Adrenal gland (tissue), 12 donors: ENCODE results near the gene PTPN5. TPM values are rescaled to one million over a fixed set of nuclear protein-coding genes. Genes with fewer than 3 reads are reported as not detected.

Source experiments
- DNase-seq, 7 donors: peaks; one replicate each; pipeline ENCODE4 v3.0.0-alpha.2; 2019 to 2020
- H3K27ac ChIP-seq, 5 donors: fragments of 200-600 bp; sonication (generic) in 4 of 5; 1 replicate in 3 of 5; 2 replicates in 2 of 5; pipeline versions ENCODE4 v1.5.1 to v1.8.0; 2016 to 2020; ENCODE audit warnings: mild to moderate bottlenecking in 1 of 5
- H3K27me3 ChIP-seq: fragments of 200-600 bp; 2 replicates; pipeline ENCODE4 v1.8.0; 2021
- H3K36me3 ChIP-seq, 2 donors: fragments of 200-600 bp; replicated peaks in 1 of 2; 1 replicate in 1 of 2; 2 replicates in 1 of 2; pipeline versions ENCODE4 v1.5.1 to v1.8.0; 2018 to 2022
- H3K4me1 ChIP-seq, 2 donors: fragments of 200-600 bp; replicated peaks in 1 of 2; 1 replicate in 1 of 2; 2 replicates in 1 of 2; pipeline versions ENCODE4 v1.5.1 to v1.8.0; 2018 to 2021
- H3K4me3 ChIP-seq, 4 donors: fragments of 200-600 bp; sonication (generic) in 3 of 4; one replicate each; pipeline ENCODE4 v1.5.1; 2016 to 2018
- H3K9me3 ChIP-seq, 3 donors: fragments of 200-600 bp; sonication (generic) in 1 of 3; replicated peaks in 1 of 3; 1 replicate in 2 of 3; 2 replicates in 1 of 3; pipeline versions ENCODE4 v1.5.1 to v1.8.0; 2016 to 2021
- POLR2A ChIP-seq, 2 donors: fragments of 450-650 bp; IDR thresholded peaks; one replicate each; pipeline ENCODE4 v1.6.1; 2017; ENCODE audit warnings: antibody characterized with exemption in 2 of 2, mild to moderate bottlenecking in 2 of 2, moderate library complexity in 1 of 2
- whole genome bisulfite sequencing, 4 donors: extraction: QIAGEN DNeasy Blood & Tissue Kit in 2 of 4; methylation state at CpG; one replicate each; pipeline versions ENCODE4 v1.1.5 to v1.1.7; 2013 to 2017; 5-methylcytosine and 5-hydroxymethylcytosine counted together
- intact Hi-C, 2 donors: fragments of 100-400 bp; cut with DNase I; formaldehyde crosslinking; loops; one replicate each; pipeline versions ENCODE4 v1.14.1 to v1.15.0; 2022 to 2023
- polyA plus RNA-seq, 3 donors: library from polyadenylated mRNA; stranded (reverse); fragments of 200-250 nt in 2 of 3; fragments of 350-450 nt in 1 of 3; fragmentation: Illumina TruSeq in 1 of 3; extraction: RNeasy Lipid Tissue Mini Kit (QIAGEN cat#74804) in 1 of 3; gene quantifications; one replicate each; pipeline ENCODE4 v1.2.3, GENCODE V29; 2013 to 2014
- total RNA-seq, 9 donors: library from RNA; depleted of rRNA in 4 of 9; stranded (reverse); fragments of >200 nt in 4 of 9; fragments of 120-200 nt in 1 of 9; fragmentation: NEBNext Ultra II Directional in 1 of 9; extraction: Animal tissue kit (Norgen Biotek cat#: 25700) in 1 of 9; gene quantifications; one replicate each; pipeline versions ENCODE4 v1.1.0 to v1.2.4, GENCODE V29; 2013 to 2023
- TF ChIP-seq, protein P1 (sequence below), 6 experiments: fragments of 450-650 bp in 4 of 6; fragments of 200-600 bp in 2 of 6; sonication (generic) in 1 of 6; IDR thresholded peaks; 1 replicate in 5 of 6; 2 replicates in 1 of 6; pipeline versions ENCODE4 v1.5.1 to v1.8.0; 2016 to 2021; ENCODE audit warnings: antibody characterized with exemption in 6 of 6, mild to moderate bottlenecking in 2 of 6, moderate library complexity in 1 of 6
- donor health status: healthy with polysubstance abuse.
- donor health status: Bipolar disorder and iron deficiency.
- donor health status: DM: yes; HTN: yes; CAD: no.
- donor health status: DM: no; HTN: no; CAD: no.
- donor health status: DM: no; HTN: no; CAD: no.
- donor health status: DM: yes; HTN: yes; CAD: no.

PTPN5 gene
- total and polyA plus RNA-seq, 12 donors = 0.06 to 1.3 (median 0.28) TPM; not detected in 2

DNA sequence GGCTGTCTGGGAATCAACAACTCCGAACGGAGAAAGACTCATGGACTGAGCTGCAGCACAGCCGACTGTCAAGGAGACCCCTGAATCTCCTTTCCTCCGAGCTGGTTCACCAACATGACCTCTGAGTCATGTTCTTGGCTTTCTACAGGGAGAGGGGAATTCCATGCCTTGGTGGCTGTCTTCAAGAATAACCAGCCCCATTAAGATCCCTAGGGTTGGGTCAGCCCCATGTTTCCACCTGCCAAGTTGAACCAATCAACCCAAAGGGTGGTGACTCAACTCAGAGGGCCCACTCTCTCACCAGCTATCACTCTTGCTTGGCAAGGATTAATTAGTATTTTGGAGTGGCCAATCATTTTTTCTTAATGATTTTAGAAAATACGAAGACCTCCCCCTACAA is 37.3 kb downstream of the PTPN5 start:
- H3K27me3 ChIP-seq = no peaks in the 10 kb centered on the region
- intact Hi-C loops = no loop called here
- no peaks in the 10 kb centered on the region for H3K36me3 ChIP-seq
- H3K27ac ChIP-seq = no peak overlapping the region
- peaks cover 7% of the 10 kb centered on the region in 2 donors for H3K4me1 ChIP-seq
- H3K4me3 ChIP-seq = no peak overlapping the region
- no peaks in the 10 kb centered on the region for H3K9me3 ChIP-seq
- TF ChIP-seq POLR2A (IDR thresholded peaks at IDR 0.05) = no peak
- TF ChIP-seq, protein P1, sequence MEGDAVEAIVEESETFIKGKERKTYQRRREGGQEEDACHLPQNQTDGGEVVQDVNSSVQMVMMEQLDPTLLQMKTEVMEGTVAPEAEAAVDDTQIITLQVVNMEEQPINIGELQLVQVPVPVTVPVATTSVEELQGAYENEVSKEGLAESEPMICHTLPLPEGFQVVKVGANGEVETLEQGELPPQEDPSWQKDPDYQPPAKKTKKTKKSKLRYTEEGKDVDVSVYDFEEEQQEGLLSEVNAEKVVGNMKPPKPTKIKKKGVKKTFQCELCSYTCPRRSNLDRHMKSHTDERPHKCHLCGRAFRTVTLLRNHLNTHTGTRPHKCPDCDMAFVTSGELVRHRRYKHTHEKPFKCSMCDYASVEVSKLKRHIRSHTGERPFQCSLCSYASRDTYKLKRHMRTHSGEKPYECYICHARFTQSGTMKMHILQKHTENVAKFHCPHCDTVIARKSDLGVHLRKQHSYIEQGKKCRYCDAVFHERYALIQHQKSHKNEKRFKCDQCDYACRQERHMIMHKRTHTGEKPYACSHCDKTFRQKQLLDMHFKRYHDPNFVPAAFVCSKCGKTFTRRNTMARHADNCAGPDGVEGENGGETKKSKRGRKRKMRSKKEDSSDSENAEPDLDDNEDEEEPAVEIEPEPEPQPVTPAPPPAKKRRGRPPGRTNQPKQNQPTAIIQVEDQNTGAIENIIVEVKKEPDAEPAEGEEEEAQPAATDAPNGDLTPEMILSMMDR (IDR thresholded peaks at IDR 0.05) = no peak
- 35 to 55% (median 42%) methylated on average over 4 to 5 of the region's 5 CpGs for WGBS, 4 donors
- DNase-seq = no peak

DNA sequence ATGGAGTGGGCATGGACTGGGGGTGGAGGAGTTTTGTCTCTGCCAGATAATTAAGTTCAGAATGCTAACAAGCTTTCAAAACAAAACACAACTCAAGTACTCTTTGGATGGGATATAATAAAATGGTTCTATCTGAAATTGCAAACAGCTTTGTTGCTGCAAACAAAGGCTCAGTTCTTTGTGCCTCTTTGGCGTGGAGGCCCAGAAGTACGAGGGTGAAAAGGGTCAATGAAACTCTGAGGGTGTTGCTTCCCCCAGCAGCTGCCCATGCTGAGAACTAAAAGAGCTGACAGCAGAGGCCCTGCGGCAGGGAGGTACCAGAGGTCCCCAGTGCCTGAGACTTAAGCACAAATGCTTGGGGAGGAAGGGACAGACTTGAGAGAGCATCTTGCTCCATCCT is 39.1 kb downstream of the PTPN5 start:
- intact Hi-C loops = no loop called here
- Histone ChIP-seq H3K27me3 (no peaks in the 10 kb centered on the region), H3K4me3 (no peak overlapping the region), H3K4me1 (peaks cover 8 to 9% of the 10 kb centered on the region in 2 donors), H3K9me3 (no peaks in the 10 kb centered on the region), H3K27ac (no peak overlapping the region), H3K36me3 (no peaks in the 10 kb centered on the region)
- DNase-seq = no peak
- TF ChIP-seq POLR2A (IDR thresholded peaks at IDR 0.05) = no peak
- TF ChIP-seq, protein P1 (IDR thresholded peaks at IDR 0.05) = no peak
- 49 to 58% (median 55%) methylated on average over 3 of the region's 3 CpGs for WGBS, 4 donors

DNA sequence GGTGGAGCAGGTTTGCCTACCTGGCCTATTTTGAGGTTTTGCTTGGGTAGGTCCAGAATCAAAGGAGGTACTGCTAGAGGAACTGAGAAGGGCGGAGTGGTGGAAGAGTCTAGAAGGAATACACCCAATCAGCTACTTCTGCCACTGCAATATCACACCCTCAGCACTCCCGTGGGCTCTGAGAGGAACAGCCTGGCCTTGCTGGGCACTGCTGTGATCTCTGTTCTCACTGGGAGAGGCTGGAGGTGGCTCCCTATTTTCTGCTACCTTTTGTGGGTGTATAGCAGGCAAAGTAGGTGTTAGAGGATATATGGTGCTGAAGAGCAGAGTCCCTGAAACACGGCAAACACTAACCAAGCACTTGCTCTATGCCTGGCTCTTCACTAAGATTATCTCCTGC is 40.7 kb downstream of the PTPN5 start:
- WGBS, 4 donors = 79 to 91% (median 84%) methylated on average over 3 of the region's 3 CpGs
- Histone ChIP-seq H3K4me3 (no peak overlapping the region), H3K27me3 (no peaks in the 10 kb centered on the region), H3K4me1 (peaks cover 8 to 9% of the 10 kb centered on the region in 2 donors), H3K9me3 (no peaks in the 10 kb centered on the region), H3K27ac (no peak overlapping the region), H3K36me3 (no peaks in the 10 kb centered on the region)
- no peak for TF ChIP-seq POLR2A (IDR thresholded peaks at IDR 0.05)
- TF ChIP-seq, protein P1 (IDR thresholded peaks at IDR 0.05) = no peak
- intact Hi-C loops = no loop called here
- no peak for DNase-seq

DNA sequence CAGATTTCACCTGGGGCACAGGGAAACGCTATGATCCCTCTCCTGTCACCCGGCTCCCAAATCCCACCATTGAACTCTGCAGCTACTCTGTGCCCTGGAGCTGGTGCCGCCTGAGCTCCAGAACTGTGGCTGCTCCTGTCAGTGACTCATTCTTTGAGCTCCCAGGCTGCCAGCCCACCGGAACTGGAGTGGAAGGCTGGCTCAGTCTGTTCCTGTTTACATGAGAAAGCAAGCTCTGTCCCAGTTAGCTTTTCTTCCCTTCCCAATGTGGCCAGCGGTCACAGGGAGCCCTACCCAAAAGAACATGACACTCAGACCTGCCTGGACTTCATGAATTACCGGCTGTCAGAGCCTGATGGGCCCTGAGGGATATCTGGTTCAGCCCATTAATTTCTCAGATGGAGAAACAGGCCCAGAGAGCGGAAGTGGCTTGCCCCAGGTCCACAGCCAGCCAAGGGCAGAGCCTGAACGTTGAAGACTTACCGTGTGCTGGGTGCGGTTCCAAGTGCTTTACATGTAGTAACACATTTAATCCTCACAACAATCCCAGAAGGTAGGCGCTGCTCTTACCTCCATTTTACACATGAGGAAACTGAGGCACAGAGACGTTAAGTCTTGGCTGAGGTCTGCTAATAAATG is 41.8 kb downstream of the PTPN5 start:
- 46 to 57% (median 50%) methylated on average over 11 to 12 of the region's 12 CpGs for WGBS, 4 donors
- peak; percentile 34 to 84 (median 74) for DNase-seq
- TF ChIP-seq, protein P1 (IDR thresholded peaks at IDR 0.05) = no peak
- peak in 1 of 2 donors; percentile 11 for TF ChIP-seq POLR2A (IDR thresholded peaks at IDR 0.05)
- Histone ChIP-seq H3K27ac (peak overlapping the region in 2 of 5 donors; percentile 66 to 74), H3K36me3 (no peaks in the 10 kb centered on the region), H3K9me3 (no peaks in the 10 kb centered on the region), H3K4me3 (no peak overlapping the region), H3K27me3 (no peaks in the 10 kb centered on the region), H3K4me1 (peaks cover 8 to 9% of the 10 kb centered on the region in 2 donors)
- intact Hi-C loops = no loop called here
